ENCODE data around the gene ZXDC.

- TF ChIP-seq CTCF (conservative IDR thresholded peaks at IDR 0.05) (no peak), ZFX (IDR thresholded peaks at IDR 0.05) (no peak)
Observed at GRCh38 chr3:126413693-126414080, 62.0 kb downstream of the ZXDC start.

All from C4-2B (cell line).